ENCODE data around the gene NPY4R2.
"Not testable (repeated sequence)": the region's sequence is repeated elsewhere in the genome, so short reads cannot be mapped to it uniquely, and the experiment has no call there.

DNA sequence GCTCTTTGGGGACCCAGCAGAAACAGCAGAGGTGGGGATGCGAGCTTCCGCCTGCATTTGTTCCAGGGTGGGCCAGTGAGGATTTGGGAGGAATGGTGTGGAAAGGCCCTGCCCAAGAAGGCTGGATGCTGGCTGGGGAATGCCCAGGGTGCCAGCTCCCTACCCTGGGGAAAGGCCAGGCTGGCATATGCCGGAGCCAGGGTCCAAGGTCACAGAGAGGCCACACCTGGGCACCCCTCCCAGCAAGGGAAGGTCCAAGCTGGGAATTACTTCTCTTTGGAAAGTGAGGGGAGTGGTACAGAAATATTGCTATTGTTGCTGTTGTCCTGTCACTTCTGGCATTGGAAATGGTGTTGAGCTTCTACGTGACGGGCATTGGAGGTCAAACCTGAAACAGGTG is 53.1 kb downstream of the NPY4R2 start:
- not testable (repeated sequence) for TF ChIP-seq CTCF, POLR2A (IDR thresholded peaks at IDR 0.05)
